ENCODE measurements around the gene WDR4.
"Not testable (repeated sequence)": the region's sequence is repeated elsewhere in the genome, so short reads cannot be mapped to it uniquely, and the experiment has no call there.

The WDR4 gene

DNA sequence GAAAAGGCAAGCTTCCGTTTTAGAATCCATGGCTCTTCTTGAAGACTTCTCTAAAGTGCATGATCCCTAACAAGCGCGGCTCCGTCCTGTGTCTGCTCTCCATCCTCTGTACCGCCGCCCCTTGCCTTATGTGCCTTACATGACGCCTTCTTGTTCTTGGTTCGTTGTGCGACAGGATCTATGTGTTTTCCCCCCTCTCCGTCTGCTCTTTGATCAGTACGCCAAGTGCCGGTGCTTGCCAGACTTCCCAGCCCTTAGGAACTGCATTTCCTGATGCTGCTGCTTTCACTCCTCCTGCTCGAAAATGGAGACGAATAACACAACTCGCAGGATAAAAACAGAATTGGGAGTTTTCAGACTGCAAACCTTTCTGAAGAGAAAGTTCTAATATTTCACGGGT is 26.9 kb upstream of the WDR4 start:
- Histone ChIP-seq H3K9me3 (ENCODE audit: control insufficient read depth, insufficient read depth, low read length) (no peaks in the 10 kb centered on the region), H3K36me3 (ENCODE audit: control insufficient read depth, insufficient read depth, low read length) (peaks cover 43% of the 10 kb centered on the region), H3K4me1 (ENCODE audit: control insufficient read depth, insufficient read depth, low read length) (no peaks in the 10 kb centered on the region), H3K27me3 (ENCODE audit: control insufficient read depth, insufficient read depth, low read length) (no peaks in the 10 kb centered on the region), H3K9ac (ENCODE audit: low read depth, low read length) (no peak overlapping the region), H3K4me3 (ENCODE audit: low read depth, low read length) (no peak overlapping the region)

DNA sequence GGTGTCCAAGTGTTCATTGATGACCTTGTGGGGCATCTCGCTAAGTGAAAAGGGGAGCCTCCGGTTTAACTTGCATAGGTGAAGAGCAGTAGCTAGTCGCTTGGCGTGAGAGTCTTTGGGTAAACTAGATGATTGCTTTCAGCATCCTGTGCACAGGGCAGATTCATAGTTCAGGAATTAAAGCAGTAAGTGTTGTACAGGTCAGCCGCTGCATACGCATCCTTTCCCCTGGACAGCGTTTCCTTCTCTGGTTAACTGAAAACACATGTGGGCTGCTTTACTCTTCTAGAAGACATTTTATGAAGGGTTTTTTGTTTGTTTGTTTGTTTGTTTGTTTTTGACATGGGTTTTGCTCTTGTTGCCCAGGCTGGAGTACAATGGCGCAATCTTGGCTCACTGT is 25.9 kb upstream of the WDR4 start:
- no peaks in the 10 kb centered on the region for H3K4me1 ChIP-seq (ENCODE audit: control insufficient read depth, insufficient read depth, low read length)
- peaks cover 42% of the 10 kb centered on the region for H3K36me3 ChIP-seq (ENCODE audit: control insufficient read depth, insufficient read depth, low read length)
- H3K4me3 ChIP-seq (ENCODE audit: low read depth, low read length), result no peak overlapping the region
- H3K27me3 ChIP-seq (ENCODE audit: control insufficient read depth, insufficient read depth, low read length), result no peaks in the 10 kb centered on the region
- no peak overlapping the region for H3K9ac ChIP-seq (ENCODE audit: low read depth, low read length)
- H3K9me3 ChIP-seq (ENCODE audit: control insufficient read depth, insufficient read depth, low read length), result no peaks in the 10 kb centered on the region

DNA sequence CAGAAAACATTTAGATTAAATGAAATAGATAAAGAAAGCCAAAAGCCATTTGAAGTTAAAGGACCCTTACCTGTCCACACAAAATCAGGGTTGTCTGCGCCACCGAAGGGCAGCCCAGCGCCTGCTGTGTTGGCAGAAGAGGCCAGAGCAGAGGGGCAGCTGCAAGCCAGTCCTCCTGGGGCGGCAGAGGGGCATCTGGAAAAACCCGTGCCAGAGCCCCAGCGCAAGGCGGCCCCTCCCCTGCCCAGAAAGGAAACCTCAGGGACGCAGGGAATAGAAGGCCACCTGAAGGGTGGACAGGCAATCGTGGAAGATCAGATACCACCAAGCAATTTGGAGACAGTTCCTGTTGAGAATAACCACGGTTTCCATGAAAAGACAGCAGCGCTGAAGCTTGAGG is 24.5 kb upstream of the WDR4 start:
- Histone ChIP-seq H3K4me3 (ENCODE audit: low read depth, low read length) (no peak overlapping the region), H3K36me3 (ENCODE audit: control insufficient read depth, insufficient read depth, low read length) (peaks cover 37% of the 10 kb centered on the region), H3K9me3 (ENCODE audit: control insufficient read depth, insufficient read depth, low read length) (no peaks in the 10 kb centered on the region), H3K4me1 (ENCODE audit: control insufficient read depth, insufficient read depth, low read length) (no peaks in the 10 kb centered on the region), H3K9ac (ENCODE audit: low read depth, low read length) (no peak overlapping the region), H3K27me3 (ENCODE audit: control insufficient read depth, insufficient read depth, low read length) (no peaks in the 10 kb centered on the region)

DNA sequence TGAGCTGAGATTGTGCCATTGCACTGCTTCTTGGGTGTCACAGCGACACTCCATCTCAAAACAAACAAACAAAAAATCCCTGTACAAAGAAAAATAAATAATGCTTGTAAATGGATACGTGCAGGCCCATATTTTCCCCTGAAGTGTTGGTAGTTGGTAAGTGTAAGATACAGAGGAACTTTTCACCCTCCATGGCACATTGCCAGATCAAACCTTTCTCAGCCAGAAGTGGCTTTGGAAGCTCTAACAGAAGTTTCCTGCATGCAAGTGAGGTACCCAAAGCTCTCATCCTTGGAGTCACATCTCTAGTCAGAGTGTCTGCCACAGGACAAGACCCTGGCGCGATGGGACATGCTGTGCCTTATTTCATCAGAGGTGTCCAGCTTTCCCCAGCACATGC is 21.1 kb upstream of the WDR4 start:
- H3K27me3 ChIP-seq (ENCODE audit: control insufficient read depth, insufficient read depth, low read length), result no peaks in the 10 kb centered on the region
- H3K9me3 ChIP-seq (ENCODE audit: control insufficient read depth, insufficient read depth, low read length), result no peaks in the 10 kb centered on the region
- H3K4me3 ChIP-seq (ENCODE audit: low read depth, low read length), result no peak overlapping the region
- H3K9ac ChIP-seq (ENCODE audit: low read depth, low read length), result no peak overlapping the region
- peaks cover 24% of the 10 kb centered on the region for H3K36me3 ChIP-seq (ENCODE audit: control insufficient read depth, insufficient read depth, low read length)
- H3K4me1 ChIP-seq (ENCODE audit: control insufficient read depth, insufficient read depth, low read length), result no peaks in the 10 kb centered on the region

DNA sequence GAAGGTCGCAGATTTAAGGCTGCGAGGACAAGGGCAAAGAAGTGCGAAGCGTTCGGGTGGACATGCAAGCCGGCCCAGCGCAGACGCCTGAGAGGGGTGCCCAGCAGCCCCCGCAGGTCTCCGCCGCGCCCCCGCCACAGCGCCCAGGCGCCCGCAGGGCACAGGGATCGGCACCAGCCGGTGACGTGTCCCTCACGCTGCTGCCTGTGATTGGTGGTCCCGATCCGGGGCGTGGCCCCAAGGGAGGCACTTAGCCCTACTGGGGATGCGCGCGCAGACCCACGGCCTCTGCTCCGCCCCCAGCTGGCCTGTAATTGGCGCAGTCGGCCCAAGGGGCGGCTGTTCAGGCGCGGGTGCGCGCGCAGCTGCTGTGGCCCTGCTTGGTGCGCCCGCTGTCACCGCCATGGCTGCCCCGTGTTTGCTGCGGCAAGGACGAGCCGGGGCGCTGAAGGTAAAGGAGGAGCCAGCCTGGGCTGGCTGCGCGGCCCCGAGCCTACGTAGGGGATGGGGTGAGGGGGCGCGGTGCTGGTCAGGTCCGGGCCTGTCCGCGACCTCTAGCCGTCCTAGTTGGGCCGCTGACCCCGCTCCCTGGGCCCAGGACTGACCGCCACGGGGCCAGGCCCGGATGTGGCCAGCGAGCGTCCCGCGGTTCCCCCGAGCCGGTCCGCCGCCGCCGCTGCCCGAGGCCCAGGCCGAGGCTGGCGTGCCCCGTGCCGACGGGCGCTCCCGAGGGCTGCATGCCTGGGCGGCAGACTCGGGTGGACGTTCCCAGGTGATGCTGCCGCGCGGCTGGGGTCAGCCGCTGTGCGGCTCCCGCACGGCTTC is 13.8 kb upstream of the WDR4 start, which contains the start of gene NDUFV3:
TSS of gene NDUFV3 (plus strand) at position 379 of the 825 bp plus-strand sequence. CDS start at position 404, 25 bp downstream.
- Histone ChIP-seq H3K9ac (ENCODE audit: low read depth, low read length) (peak within 1 kb of the TSS; percentile 93), H3K9me3 (ENCODE audit: control insufficient read depth, insufficient read depth, low read length) (no peaks in the 10 kb centered on the region), H3K36me3 (ENCODE audit: control insufficient read depth, insufficient read depth, low read length) (peaks cover 4% of the 10 kb centered on the region), H3K4me3 (ENCODE audit: low read depth, low read length) (peak within 1 kb of the TSS; percentile 79), H3K4me1 (ENCODE audit: control insufficient read depth, insufficient read depth, low read length) (no peaks in the 10 kb centered on the region), H3K27me3 (ENCODE audit: control insufficient read depth, insufficient read depth, low read length) (no peaks in the 10 kb centered on the region)

DNA sequence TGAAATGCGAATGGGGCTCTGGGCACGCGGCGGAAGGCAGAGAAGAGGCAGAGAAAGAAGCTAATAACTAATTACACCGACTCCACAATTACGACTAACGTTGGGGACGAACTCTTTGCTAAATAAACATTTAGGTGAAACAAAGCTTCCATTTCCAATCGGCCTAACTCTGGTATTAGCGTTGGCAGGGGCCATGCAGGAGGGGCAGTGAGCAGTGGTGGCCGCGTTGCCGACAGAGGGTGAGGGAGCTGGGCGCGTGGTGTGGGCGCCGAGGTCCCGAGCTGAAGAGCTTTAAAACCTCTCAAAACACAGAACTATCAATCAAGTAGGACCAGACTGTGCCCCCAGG is 13.2 kb upstream of the WDR4 start:
- H3K36me3 ChIP-seq (ENCODE audit: control insufficient read depth, insufficient read depth, low read length), result no peaks in the 10 kb centered on the region

DNA sequence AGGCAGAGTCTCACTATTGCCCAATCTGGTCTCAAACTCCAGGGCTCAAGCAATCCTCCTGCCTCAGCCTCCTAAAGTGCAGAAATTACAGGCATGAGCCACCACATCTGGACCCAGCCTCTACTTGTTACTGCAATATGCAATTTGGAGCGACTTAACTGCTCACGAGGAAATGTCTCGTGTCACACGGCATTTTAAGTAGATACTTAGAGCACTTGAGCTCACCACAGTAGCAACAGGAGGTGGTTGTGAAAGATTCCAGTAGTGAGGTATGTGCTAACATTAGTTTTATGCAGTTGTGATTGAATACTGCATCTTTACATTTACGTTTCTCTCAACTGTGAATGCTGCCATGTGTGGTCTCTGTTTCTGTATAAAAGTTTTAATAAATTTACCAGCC is 8.0 kb upstream of the WDR4 start:
- no peak overlapping the region for H3K4me3 ChIP-seq (ENCODE audit: low read depth, low read length)
- H3K9ac ChIP-seq (ENCODE audit: low read depth, low read length), result no peak overlapping the region
- no peaks in the 10 kb centered on the region for H3K36me3 ChIP-seq (ENCODE audit: control insufficient read depth, insufficient read depth, low read length)
- no peaks in the 10 kb centered on the region for H3K9me3 ChIP-seq (ENCODE audit: control insufficient read depth, insufficient read depth, low read length)
- no peaks in the 10 kb centered on the region for H3K27me3 ChIP-seq (ENCODE audit: control insufficient read depth, insufficient read depth, low read length)
- H3K4me1 ChIP-seq (ENCODE audit: control insufficient read depth, insufficient read depth, low read length), result no peaks in the 10 kb centered on the region

More for the DNA sequence above, 13.2 kb upstream of the WDR4 start:
- Histone ChIP-seq H3K4me1 (ENCODE audit: control insufficient read depth, insufficient read depth, low read length) (no peaks in the 10 kb centered on the region), H3K27me3 (ENCODE audit: control insufficient read depth, insufficient read depth, low read length) (no peaks in the 10 kb centered on the region), H3K9me3 (ENCODE audit: control insufficient read depth, insufficient read depth, low read length) (no peaks in the 10 kb centered on the region), H3K9ac (ENCODE audit: low read depth, low read length) (peak overlapping the region; percentile 93), H3K4me3 (ENCODE audit: low read depth, low read length) (peak overlapping the region; percentile 79)

DNA sequence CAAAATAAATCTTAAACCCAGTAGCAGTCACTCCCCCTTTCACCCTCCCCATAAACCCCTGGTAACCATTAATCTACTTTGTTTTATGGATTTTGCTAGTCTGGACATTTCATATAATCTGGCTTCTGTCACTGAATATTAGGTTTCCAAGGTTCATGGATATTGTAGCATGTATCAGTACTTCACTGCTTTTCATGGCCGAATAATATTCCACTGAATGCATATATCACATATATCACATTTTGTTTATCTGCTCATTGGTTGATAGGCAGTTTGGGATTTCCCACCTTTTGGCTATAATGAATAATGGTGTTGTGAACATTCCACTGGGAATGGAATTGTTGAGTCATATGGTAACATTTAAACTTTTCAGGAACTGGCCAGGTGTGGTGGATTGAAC is 4.6 kb upstream of the WDR4 start:
- no peaks in the 10 kb centered on the region for H3K9me3 ChIP-seq (ENCODE audit: control insufficient read depth, insufficient read depth, low read length)
- no peaks in the 10 kb centered on the region for H3K4me1 ChIP-seq (ENCODE audit: control insufficient read depth, insufficient read depth, low read length)
- H3K36me3 ChIP-seq (ENCODE audit: control insufficient read depth, insufficient read depth, low read length), result no peaks in the 10 kb centered on the region

DNA sequence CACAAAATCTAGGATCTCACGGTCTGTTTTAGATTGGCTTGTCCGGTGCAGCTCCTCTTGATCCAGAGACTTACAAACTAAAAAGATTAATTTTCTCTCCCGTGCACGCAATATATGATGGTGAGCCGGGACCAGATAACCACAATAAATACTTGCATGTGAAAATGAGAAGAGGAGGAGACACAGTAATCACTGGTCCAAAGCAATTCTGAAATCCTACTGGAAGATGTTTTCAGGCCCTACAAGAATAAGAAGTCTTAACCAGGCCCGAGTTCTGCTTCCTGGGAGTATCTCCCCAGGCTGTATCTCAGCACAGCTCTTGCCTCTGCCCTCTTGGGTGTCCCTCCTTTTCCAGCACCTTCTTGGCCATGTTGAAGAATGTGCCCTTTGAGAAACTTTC is 1.0 kb upstream of the WDR4 start:
- Histone ChIP-seq H3K4me3 (ENCODE audit: low read depth, low read length) (peak overlapping the region; percentile 98), H3K9me3 (ENCODE audit: control insufficient read depth, insufficient read depth, low read length) (no peaks in the 10 kb centered on the region), H3K36me3 (ENCODE audit: control insufficient read depth, insufficient read depth, low read length) (peaks cover 3% of the 10 kb centered on the region), H3K27me3 (ENCODE audit: control insufficient read depth, insufficient read depth, low read length) (no peaks in the 10 kb centered on the region), H3K9ac (ENCODE audit: low read depth, low read length) (peak overlapping the region; percentile 99), H3K4me1 (ENCODE audit: control insufficient read depth, insufficient read depth, low read length) (no peaks in the 10 kb centered on the region)

More for the DNA sequence above, 4.6 kb upstream of the WDR4 start:
- Histone ChIP-seq H3K27me3 (ENCODE audit: control insufficient read depth, insufficient read depth, low read length) (no peaks in the 10 kb centered on the region), H3K4me3 (ENCODE audit: low read depth, low read length) (no peak overlapping the region), H3K9ac (ENCODE audit: low read depth, low read length) (no peak overlapping the region)

DNA sequence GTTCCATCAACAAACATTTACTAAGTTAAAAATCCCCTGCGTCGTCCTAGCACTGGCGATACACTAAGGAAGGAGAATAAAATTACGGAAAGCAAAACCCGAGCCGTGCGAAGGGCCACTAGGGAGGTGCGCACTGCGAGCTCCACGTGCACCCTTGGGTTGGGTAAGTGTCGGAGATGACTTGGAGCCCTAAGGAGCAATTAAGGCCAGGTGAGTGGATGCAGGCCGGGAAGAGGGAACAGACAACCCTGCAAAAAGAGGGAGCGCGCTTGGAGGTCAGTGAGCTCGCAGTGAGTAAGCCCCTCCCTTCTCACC is 704 bp downstream of the WDR4 start:
- Histone ChIP-seq H3K9ac (ENCODE audit: low read depth, low read length) (peak overlapping the region; percentile 99), H3K27me3 (ENCODE audit: control insufficient read depth, insufficient read depth, low read length) (no peaks in the 10 kb centered on the region), H3K9me3 (ENCODE audit: control insufficient read depth, insufficient read depth, low read length) (no peaks in the 10 kb centered on the region), H3K4me3 (ENCODE audit: low read depth, low read length) (peak overlapping the region; percentile 98), H3K36me3 (ENCODE audit: control insufficient read depth, insufficient read depth, low read length) (peaks cover 13% of the 10 kb centered on the region), H3K4me1 (ENCODE audit: control insufficient read depth, insufficient read depth, low read length) (no peaks in the 10 kb centered on the region)

DNA sequence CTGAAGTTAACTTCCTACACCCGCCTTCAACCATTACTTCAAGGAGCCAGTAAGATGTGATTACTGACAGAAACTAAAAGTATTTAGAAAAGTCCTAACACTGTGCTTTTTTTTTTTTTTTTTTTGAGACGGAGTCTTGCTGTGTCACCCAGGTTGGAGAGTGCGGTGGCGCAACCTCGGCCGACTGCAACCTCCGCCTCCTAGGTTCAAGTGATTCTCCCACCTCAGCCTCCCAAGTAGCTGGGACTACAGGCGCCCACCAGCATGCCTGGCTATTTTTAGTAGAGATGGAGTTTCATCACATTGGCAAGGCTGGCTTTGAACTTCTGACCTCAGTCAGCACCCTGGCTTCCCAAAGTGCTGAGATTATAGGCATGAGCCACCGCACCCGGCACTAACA is 3.5 kb downstream of the WDR4 start:
- peaks cover 37% of the 10 kb centered on the region for H3K36me3 ChIP-seq (ENCODE audit: control insufficient read depth, insufficient read depth, low read length)
- not testable (repeated sequence) for H3K9me3 ChIP-seq (ENCODE audit: control insufficient read depth, insufficient read depth, low read length); H3K4me1 ChIP-seq (ENCODE audit: control insufficient read depth, insufficient read depth, low read length); H3K9ac ChIP-seq (ENCODE audit: low read depth, low read length); H3K4me3 ChIP-seq (ENCODE audit: low read depth, low read length); H3K27me3 ChIP-seq (ENCODE audit: control insufficient read depth, insufficient read depth, low read length)

DNA sequence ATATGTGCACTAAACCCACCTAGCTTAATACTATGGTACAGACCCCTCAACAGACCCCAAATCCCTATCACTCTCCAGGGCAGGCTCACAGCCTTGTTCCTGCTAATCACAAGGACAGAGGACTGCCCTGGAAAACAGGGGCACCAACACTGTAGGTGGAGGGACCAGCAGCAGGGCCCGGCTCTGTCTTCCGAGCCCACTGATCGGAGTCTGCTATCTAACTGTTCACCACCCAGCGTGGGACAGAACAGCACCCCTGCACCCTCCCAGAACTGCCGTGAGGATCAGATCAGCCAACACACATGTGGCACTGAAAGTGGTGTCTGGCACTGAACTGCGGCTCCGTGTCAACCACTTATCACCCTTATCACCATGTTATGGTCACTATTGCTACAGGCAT is 6.2 kb downstream of the WDR4 start:
- Histone ChIP-seq H3K36me3 (ENCODE audit: control insufficient read depth, insufficient read depth, low read length) (peaks cover 48% of the 10 kb centered on the region), H3K9ac (ENCODE audit: low read depth, low read length) (no peak overlapping the region), H3K9me3 (ENCODE audit: control insufficient read depth, insufficient read depth, low read length) (no peaks in the 10 kb centered on the region), H3K4me3 (ENCODE audit: low read depth, low read length) (no peak overlapping the region), H3K27me3 (ENCODE audit: control insufficient read depth, insufficient read depth, low read length) (no peaks in the 10 kb centered on the region), H3K4me1 (ENCODE audit: control insufficient read depth, insufficient read depth, low read length) (no peaks in the 10 kb centered on the region)

Data from iPS-15b (cell line).